OCI-LY1 (cell line): ENCODE data around the gene MTERF4.

Experiments
- CTCF ChIP-seq: fragments of 200-600 bp; sonication (generic), shearing (Covaris generic); IDR thresholded peaks from 2 replicates; pipeline ENCODE4 v1.5.1; 2017; ENCODE audit warnings: mild to moderate bottlenecking, antibody characterized with exemption, low read length, moderate library complexity, mixed read lengths
- EZH2 ChIP-seq: fragments of 200-600 bp; sonication (generic), shearing (Covaris generic); IDR thresholded peaks from 2 replicates; pipeline ENCODE4 v1.8.0; 2017; ENCODE audit warnings: borderline replicate concordance, mixed run types, mild to moderate bottlenecking, antibody characterized with exemption, low read length, moderate library complexity, mixed read lengths

GRCh38 chr2:241048949-241049343 is 53.1 kb downstream of the MTERF4 start:
- no peak for TF ChIP-seq CTCF
- TF ChIP-seq EZH2, result no peak
